SKM-1 treated with dmso at 0.1 percent for 144 hours (cell line): ENCODE results near the gene PRRC1.

ENCODE experiments used
- DNase-seq: peaks from one replicate; lab custom pipeline; 2025; ENCODE audit not compliant: unreplicated experiment; lab: John Stamatoyannopoulos, UW

PRRC1 gene

GRCh38 chr5:127517480-127518318 lies at the start of gene PRRC1:
Gene PRRC1, plus strand, starts transcription at chr5:127517640. Its CDS starts 5,840 bp downstream, at chr5:127523480.
- peak; percentile 83 for DNase-seq

- DNase-seq, result no peak
Observed at GRCh38 chr5:127471211-127471610, 46.2 kb upstream of the PRRC1 start.

- DNase-seq, result no peak
Observed at GRCh38 chr5:127472700-127473099, 44.7 kb upstream of the PRRC1 start.

GRCh38 chr5:127486471-127486870 lies 31.0 kb upstream of the PRRC1 start:
- DNase-seq, result no peak

GRCh38 chr5:127492854-127493738 lies 24.3 kb upstream of the PRRC1 start:
- DNase-seq, result peak; percentile 46

GRCh38 chr5:127498548-127498947 lies 18.9 kb upstream of the PRRC1 start:
- DNase-seq, result no peak

- no peak for DNase-seq
Observed at GRCh38 chr5:127505905-127506304, 11.5 kb upstream of the PRRC1 start.

- no peak for DNase-seq
Observed at GRCh38 chr5:127506616-127507015, 10.8 kb upstream of the PRRC1 start.

GRCh38 chr5:127508644-127509373 lies 8.6 kb upstream of the PRRC1 start:
- DNase-seq, result no peak

- no peak for DNase-seq
Observed at GRCh38 chr5:127513408-127513970, 4.0 kb upstream of the PRRC1 start.

- DNase-seq, result no peak
Observed at GRCh38 chr5:127514816-127515215, 2.6 kb upstream of the PRRC1 start.

GRCh38 chr5:127515693-127516440 lies 1.6 kb upstream of the PRRC1 start:
- no peak for DNase-seq

- no peak for DNase-seq
Observed at GRCh38 chr5:127517110-127517479, 345 bp upstream of the PRRC1 start.

- DNase-seq, result no peak
Observed at GRCh38 chr5:127518319-127518621, 830 bp downstream of the PRRC1 start.

- no peak for DNase-seq
Observed at GRCh38 chr5:127519527-127519926, 2.1 kb downstream of the PRRC1 start.

- no peak for DNase-seq
Observed at GRCh38 chr5:127521138-127521770, 3.8 kb downstream of the PRRC1 start.

GRCh38 chr5:127525181-127525580 lies 7.7 kb downstream of the PRRC1 start:
- no peak for DNase-seq

- DNase-seq, result no peak
Observed at GRCh38 chr5:127529904-127530682, 12.7 kb downstream of the PRRC1 start.

GRCh38 chr5:127536687-127537086 lies 19.2 kb downstream of the PRRC1 start:
- DNase-seq, result no peak
